GM18517 (cell line): ENCODE results near the gene ZNF865.

ENCODE experiments used
- ATAC-seq: cut with Tn5 transposase; IDR thresholded peaks from one replicate; pipeline ENCODE4 v1.9.1; 2021; ENCODE audit warnings: mild to moderate bottlenecking, moderate library complexity; ENCODE audit not compliant: unreplicated experiment

The ZNF865 gene

DNA sequence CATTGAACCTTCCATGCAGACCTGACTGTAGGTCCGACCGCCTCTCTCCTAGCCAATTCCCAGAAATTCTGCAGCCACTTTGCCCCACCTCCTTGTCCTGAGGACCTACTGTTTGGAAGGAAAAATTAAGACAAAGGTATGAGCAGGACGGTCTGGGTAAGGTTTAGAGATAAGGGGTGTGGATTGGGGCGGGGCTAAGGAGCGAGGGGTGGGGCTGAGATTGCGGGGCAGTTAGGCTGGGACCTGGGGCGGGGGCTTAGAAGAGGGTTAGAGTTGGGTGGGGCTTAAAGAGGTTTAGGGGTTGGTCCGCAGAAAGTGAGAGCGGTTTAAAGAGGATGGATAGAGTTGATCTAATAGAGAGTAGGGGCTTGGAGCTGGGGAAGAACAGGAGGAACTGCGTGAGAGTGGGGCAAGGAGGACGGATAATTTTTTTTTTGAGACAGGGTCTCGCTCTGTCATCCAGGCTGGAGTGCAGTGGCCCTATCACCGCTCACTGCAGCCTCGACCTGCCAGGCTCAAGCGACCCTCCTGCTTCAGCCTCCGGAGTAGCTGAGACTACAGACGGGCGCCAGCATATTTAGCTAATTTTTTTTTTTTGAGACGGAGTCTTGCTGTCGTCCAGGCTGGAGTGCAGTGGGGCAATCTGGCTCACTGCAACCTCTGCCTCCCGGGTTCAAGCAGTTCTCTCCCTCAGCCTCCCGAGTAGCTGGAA, 1.7 kb upstream of the ZNF865 start:
- ATAC-seq, result no peak

DNA sequence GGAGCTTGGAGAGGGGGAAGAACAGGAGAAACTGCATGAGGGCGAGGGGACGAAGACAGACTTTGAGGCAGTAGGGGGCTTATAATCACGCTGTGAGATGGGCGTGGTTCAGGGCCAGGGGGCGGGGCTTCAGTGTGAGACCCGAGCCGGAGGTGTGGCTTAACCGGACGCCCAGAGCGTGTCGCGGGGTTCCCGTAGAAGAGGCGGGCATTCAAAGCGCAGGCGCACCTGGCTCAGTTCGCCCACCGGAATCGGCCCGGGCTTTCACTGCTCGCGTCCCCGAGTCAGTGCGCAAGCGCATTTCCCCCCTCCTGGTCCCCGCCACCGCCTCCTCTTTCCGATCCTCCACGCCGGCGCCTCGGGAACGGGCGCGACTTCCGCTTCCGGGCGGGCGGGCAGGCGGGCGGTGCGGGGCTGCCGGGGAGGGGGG, 225 bp upstream of the ZNF865 start:
- peak; percentile 56 for ATAC-seq

DNA sequence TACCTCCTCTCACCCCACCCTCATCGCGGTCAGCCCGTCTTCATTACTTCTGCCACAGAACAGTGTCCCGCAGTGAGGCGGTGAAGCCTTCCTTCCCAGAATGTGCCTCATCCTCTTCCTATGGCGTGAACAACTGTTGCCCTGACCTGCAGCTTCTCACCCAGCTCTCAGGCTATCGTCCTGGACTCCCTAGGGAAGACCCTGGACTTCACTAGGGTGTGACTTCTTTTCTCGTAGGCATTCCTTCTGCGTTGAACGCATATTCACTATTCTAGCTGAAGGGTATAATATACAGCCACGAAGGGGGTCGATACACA, 982 bp downstream of the ZNF865 start:
- ATAC-seq, result no peak

DNA sequence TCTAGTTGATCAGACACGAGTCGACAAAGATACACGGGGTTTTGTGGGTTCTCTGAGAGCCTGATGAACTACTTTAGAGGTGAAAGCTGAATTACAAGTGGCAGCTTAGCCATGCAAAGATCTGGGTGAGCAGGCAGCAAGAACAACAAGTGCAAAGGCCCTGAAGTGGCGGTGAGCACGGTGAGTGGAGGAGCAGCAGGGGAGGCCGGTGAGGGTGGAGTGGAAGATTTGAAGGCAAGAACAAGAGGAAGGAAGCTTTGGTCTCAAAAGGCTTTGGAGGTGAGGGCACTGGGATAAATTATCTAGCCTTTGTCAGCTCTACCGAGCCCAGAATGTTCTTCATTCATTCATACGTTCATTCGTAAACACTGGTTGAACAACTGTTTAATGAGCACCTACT, 1.4 kb downstream of the ZNF865 start:
- ATAC-seq, result no peak

DNA sequence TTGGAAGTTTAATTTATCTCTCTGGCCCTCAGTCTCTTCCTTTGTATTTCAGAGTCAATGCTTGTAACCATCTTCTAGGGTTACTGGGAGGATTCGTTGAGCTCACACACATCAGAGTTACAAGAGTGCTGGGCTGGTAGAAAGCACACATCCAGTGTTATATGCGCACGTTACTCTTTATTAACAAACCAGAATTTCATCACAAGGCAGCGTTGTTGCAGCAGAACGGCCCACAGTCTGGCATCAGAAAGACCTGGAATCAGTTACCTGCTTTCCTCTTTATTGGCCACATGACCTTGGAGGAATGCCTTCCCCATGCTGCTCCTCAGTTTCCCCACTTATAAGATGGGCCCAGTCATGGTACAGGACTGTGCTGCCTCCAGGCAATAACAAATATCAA, 3.9 kb downstream of the ZNF865 start:
- ATAC-seq, result no peak

DNA sequence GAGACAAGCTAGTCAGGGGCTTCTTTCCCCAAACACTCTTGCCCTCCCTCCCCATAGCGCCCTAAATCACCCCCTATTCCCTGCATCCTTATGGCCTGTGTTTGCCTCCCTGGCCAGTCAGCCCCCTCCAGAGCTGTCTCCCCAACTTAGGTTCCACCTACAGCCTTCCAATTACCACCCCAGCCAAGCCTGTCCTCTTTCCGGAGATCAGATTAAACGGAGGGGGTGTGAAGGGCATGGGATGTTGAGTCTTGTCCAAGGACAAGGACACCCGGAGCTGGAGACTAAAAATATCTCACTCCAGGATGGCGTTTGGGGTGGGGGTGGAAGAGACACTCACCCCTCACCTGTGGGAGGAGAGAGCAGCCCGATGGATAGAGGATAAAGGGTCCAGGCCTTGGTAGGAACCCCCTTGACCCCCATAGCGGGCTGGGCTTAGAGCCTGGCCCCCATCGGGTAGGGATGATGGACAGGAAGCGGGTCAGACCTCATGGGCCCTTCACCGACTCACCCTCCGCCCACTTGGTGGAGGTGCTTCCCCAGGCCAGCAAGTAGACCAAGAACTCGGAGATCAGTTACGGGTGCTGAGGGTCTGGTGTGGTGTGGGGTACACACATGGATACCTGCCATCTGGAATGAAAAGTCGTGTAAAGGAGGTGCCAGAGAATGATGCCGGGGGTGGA, 6.0 kb downstream of the ZNF865 start:
- ATAC-seq, result no peak

DNA sequence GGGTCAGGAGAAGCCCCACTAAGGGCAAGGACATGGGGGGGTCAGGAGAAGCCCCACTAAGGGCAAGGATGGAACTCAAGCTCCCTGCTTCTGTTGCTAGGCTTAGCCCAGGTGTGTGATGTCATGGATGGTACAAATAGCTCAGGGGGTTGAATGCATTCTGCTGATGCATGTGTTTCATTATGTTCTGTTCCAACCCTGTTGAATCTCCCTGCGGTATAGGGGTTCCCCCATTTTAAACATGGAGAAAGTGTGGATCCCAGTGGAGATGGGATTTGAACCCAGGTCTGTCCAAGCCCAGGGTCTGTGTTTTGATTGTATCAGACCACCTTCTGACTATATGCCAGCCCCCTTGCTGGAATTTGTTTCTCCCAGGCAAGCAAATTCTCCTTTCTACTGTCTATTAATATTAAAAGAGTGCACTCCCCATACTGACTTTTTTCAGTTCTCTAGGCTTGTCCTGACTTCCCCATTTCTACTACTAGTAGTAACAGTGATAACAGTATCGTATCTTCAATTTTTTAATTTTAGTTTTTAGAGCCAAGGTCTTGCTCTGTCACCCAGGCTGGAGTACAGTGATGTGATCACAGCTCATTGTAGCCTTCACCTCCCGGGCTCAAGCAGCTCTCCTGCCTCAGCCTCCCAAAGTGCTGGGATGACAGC, 6.7 kb downstream of the ZNF865 start:
- ATAC-seq, result no peak

DNA sequence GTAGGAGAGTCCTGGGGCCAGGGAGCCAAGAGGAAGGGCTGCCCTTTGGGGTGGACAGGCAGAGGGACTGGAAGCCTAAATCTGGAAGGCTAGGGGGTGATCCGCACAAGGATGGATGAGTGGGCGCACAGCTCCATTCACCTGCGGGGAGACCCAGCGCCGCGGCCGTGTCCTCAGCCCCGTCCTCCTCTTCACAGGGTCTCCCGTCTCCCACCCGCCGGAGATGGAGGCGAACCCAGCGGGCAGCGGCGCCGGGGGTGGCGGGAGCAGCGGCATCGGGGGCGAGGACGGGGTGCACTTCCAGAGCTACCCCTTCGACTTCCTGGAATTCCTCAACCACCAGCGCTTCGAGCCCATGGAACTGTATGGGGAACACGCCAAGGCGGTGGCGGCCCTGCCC, 7.9 kb downstream of the ZNF865 start:
- no peak for ATAC-seq

DNA sequence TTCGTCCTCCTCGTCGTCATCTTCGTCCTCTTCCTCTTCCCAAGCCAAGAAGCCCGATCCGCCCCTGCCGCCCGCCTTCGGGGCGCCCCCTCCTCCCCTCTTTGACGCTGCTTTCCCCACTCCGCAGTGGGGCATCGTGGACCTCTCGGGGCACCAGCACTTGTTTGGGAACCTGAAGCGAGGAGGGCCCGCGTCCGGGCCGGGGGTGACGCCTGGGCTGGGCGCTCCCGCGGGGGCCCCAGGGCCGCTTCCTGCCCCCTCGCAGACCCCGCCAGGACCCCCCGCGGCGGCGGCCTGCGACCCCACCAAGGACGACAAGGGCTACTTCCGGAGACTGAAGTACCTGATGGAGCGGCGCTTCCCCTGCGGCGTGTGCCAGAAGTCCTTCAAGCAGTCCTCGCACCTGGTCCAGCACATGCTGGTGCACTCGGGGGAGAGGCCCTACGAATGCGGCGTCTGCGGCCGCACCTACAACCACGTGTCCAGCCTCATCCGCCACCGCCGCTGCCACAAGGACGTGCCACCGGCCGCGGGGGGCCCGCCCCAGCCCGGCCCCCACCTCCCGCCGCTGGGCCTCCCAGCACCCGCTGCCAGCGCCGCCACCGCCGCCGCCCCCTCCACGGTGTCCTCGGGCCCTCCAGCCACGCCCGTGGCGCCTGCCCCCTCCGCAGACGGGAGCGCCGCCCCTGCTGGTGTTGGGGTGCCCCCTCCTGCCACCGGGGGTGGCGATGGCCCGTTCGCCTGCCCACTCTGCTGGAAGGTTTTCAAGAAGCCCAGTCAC, 8.7 kb downstream of the ZNF865 start:
- no peak for ATAC-seq

DNA sequence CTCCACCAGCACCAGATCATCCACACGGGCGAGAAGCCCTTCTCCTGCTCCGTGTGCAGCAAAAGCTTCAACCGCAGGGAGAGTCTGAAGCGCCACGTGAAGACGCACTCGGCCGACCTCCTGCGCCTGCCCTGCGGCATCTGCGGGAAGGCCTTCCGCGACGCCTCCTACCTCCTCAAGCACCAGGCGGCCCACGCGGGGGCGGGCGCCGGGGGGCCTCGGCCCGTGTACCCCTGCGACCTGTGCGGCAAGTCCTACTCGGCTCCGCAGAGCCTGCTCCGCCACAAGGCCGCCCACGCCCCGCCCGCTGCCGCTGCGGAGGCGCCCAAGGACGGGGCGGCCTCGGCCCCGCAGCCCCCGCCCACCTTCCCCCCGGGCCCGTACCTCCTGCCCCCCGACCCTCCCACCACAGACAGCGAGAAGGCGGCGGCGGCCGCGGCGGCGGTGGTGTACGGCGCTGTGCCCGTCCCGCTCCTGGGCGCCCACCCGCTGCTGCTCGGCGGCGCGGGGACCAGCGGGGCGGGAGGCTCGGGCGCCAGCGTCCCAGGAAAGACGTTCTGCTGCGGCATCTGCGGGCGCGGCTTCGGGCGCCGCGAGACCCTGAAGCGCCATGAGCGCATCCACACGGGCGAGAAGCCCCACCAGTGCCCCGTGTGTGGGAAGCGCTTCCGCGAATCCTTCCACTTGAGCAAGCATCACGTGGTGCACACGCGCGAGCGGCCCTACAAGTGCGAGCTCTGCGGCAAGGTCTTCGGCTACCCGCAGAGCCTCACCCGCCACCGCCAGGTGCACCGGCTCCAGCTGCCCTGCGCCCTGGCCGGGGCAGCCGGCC, 9.5 kb downstream of the ZNF865 start:
- no peak for ATAC-seq

DNA sequence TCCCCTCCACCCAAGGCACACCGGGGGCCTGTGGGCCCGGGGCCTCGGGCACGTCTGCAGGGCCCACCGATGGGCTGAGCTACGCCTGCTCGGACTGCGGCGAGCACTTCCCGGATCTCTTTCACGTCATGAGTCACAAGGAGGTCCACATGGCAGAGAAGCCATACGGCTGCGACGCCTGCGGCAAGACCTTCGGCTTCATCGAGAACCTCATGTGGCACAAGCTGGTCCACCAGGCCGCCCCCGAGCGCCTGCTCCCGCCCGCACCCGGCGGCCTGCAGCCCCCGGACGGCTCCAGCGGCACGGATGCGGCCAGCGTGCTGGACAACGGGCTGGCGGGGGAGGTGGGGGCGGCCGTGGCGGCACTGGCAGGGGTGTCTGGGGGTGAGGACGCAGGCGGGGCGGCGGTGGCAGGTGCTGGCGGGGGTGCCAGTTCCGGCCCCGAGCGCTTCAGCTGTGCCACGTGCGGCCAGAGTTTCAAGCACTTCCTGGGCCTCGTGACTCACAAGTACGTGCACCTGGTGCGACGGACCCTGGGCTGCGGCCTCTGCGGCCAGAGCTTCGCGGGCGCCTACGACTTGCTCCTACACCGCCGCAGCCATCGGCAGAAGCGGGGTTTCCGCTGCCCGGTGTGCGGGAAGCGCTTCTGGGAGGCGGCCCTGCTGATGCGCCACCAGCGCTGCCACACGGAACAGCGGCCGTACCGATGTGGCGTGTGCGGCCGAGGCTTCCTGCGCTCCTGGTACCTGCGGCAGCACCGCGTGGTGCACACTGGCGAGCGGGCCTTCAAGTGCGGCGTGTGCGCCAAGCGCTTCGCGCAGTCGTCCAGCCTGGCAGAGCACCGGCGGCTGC, 10.3 kb downstream of the ZNF865 start:
- ATAC-seq, result no peak

DNA sequence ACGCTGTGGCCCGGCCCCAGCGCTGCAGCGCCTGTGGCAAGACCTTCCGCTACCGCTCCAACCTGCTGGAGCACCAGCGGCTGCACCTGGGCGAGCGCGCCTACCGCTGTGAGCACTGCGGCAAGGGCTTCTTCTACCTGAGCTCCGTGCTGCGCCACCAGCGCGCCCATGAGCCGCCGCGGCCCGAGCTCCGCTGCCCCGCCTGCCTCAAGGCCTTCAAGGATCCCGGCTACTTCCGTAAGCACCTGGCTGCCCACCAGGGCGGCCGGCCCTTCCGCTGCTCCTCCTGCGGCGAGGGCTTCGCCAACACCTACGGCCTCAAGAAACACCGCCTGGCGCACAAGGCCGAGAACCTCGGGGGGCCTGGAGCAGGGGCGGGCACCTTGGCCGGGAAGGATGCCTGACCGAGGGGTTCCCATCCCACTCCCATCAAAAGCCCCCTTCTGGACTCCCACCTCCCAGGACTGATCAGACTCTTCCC, 11.0 kb downstream of the ZNF865 start:
- no peak for ATAC-seq

DNA sequence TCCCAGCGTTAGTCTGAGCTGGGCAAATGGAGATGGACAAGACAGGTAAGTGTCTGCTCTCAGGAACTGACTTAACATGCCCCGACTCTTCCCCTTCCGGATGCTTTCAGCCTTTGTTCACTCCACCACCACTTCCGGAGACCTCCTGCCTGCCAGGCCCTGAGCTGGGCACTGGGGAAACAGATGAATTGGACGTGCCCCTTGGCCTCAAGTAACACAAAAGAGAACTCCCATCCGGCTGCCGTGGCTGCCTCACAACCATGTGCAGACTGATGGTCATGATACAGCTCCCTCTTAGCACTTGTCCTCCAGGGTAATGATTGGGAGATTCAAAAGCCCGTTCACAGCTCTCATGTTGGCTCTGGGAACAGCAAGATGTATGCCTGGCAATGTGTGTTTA, 12.0 kb downstream of the ZNF865 start:
- ATAC-seq, result no peak

DNA sequence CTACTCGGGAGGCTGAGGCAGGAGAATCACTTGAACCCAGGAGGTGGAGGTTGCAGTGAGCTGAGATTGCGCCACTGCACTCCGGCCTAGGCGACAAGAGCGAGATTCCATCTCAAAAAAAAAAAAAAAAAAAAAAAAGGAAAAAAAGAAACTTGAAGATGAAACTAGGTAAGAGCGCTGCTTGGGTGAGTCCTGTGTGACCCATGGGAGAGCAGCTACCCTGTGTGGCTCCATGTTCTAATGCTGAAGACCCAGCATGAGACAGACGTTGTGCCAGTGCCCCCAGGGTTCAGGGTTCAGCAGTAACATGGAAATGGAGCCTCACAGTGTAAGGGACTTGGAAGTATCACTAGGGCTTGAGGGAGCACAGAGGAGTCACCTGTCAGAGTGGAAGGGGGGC, 13.0 kb downstream of the ZNF865 start:
- ATAC-seq, result no peak

DNA sequence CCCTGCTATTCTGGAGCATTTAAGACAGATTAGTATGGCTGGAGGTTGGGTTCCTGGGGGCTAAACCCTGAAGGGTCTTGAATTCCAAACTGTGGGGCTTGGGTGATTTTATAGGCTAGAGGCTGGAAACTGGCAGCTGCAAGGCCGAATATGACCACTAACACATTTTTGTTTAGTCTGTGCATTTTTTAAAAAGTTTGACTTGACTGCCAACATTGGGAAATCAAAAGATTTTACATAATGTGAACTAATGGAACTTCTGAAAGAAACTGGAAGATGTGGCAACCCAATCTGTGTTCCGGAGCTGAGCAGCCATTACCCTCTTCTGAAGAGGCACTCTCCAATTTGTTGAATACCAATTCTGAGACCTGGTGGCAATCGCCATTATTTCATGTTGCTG, 13.8 kb downstream of the ZNF865 start:
- no peak for ATAC-seq

DNA sequence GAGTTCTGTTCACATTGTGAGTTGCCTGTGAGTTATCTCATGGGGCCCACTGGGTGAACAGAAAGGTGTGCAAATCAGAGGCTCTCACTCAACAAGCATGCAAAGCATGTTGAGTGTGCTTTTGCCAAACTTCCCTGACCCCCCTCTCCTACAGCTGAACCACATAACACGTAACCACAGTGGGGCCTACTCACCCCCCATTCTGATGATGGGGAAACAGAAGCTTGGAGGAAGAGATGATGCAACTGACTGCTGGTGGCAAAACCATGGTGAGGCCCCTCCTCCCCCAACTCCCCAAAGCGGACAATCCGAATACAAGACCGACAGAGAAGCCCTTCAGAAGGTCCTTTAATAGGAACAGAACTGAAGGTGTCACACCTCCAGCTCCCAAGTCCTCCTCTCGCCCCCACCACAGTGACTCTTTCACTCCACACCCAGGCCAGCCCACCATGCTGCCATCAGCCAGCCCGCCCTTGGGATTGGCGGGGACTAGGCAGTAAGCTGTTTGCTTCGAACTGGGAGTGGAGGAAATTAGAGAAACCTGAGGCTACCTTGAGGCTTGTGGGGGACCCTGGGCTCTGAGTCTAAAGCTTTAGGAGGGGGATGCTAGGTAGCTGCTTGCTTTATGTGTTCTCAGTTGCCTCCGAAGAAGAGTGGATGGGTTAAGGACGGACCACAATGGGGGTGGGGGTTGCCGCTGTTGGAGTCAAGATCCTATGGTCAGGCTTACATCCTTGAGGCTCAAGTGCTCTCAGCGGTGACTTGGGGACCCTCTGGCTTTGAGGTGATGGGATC, 15.2 kb downstream of the ZNF865 start:
- no peak for ATAC-seq

DNA sequence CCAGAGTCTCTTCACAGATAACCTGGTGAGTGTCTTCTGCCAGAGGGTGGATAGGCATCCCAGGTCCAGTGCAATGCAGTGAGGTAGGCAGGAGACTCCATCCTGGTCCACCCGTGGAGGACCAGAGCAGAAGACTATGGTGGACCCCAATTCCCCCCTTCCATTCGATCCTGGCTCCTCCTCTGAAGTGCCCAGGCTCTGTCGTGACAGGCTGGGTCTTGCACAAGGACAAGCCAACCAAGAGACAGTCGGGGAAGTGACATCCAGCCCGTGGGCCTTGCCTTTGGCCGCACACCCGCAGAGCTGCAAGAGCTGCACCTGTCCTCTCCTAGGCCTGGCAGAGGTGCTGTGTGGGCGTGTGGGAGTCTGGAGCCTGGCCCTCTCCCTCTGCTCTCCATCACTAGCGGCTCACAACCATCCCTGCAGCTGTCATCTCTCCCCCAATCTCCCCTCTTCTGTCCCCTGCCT, 15.8 kb downstream of the ZNF865 start:
- ATAC-seq, result no peak

DNA sequence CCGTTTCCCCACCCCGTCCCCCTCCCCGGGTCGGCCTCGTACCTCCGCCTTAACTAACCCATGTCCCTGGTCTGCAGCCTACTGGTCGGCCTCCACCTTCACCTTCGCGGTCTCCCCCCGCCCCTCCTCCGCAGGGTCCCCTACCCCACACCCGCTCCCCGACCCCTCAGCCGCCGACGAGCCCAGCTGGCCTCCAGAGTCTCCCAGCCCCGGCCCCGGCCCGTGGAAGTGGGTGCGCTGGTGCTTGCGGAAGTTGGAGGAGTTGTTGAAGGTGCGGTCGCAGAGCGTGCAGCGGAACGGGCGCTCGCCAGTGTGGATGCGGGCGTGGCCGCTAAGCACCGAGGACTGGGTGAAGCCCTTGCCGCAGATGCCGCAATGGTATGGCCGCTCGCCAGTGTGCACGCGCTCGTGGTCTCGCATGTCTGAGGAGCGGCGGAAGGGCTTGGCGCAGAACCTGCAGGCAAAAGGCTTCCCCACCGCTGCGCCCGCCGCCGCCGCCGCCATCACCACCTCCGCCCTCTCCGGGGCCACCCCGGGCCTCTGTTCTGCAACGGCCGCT, 16.3 kb downstream of the ZNF865 start:
- no peak for ATAC-seq
